A549 (cell line): ENCODE results near the gene ZNF324. TPM values are rescaled to one million over a fixed set of nuclear protein-coding genes. Genes with fewer than 3 reads are reported as not detected.

Source experiments
- ATAC-seq, 2 experiments: fragments of 200-7000 bp in 1 of 2; fragments of >200 bp in 1 of 2; cut with Nextera tagmentation in 1 of 2; cut with Tn5 transposase in 1 of 2; 3 replicates each; pipeline versions ENCODE4 v1.8.0 to v1.9.1; 2018 to 2020; ENCODE audit warnings: mild to moderate bottlenecking in 1 of 2, moderate library complexity in 1 of 2
- CTCF ChIA-PET: fragments of 300-600 bp; sonication (Branson Sonifier 250); formaldehyde crosslinking; extraction: SDS; loops from one replicate; lab custom pipeline; 2021; ENCODE audit warnings: antibody characterized with exemption, inconsistent platforms; lab: Yijun Ruan, JAX
- POLR2A ChIA-PET: fragments of 350-600 bp; formaldehyde crosslinking; extraction: SDS; loops from one replicate; lab custom pipeline; 2021; ENCODE audit warnings: antibody characterized with exemption, inconsistent platforms; lab: Yijun Ruan, JAX
- DNase-seq, 2 experiments: peaks; one replicate each; pipeline versions ENCODE4 v3.0.0 to v3.0.0-alpha.2; 2011 to 2016; ENCODE audit warnings: low read depth in 1 of 2, low spot score in 1 of 2
- FAIRE-seq: peaks from 2 replicates; lab custom pipeline; 2011; peaks lifted over from hg19 to GRCh38; lab: Jason Lieb, UNC
- H3K27ac ChIP-seq, 2 experiments: fragments of >200 bp; sonication (Bioruptor Twin); formaldehyde crosslinking; 3 replicates each; pipeline ENCODE4 v1.5.1; 2016 to 2017
- H3K4me1 ChIP-seq: fragments of >200 bp; sonication (Bioruptor Twin); formaldehyde crosslinking; 3 replicates; pipeline ENCODE4 v1.6.1; 2016
- H3K4me2 ChIP-seq: fragments of >200 bp; sonication (Bioruptor Twin); formaldehyde crosslinking; 3 replicates; pipeline ENCODE4 v1.6.1; 2016
- H3K4me3 ChIP-seq: fragments of >200 bp; sonication (Bioruptor Twin); formaldehyde crosslinking; 3 replicates; pipeline ENCODE4 v1.5.1; 2016
- H3K9me3 ChIP-seq: fragments of >200 bp; sonication (Bioruptor Twin); formaldehyde crosslinking; 3 replicates; pipeline ENCODE4 v1.6.1; 2016
- CBX2 ChIP-seq: fragments of 200-600 bp; sonication (generic); IDR thresholded peaks from 2 replicates; pipeline ENCODE4 v1.6.1; 2016; ENCODE audit warnings: low read depth, mild to moderate bottlenecking, borderline replicate concordance
- CHD2 ChIP-seq: fragments of 150-350 bp; IDR thresholded peaks from 2 replicates; pipeline ENCODE4 v1.6.1; 2014; ENCODE audit warnings: low read length; ENCODE audit not compliant: partially characterized antibody
- CHD4 ChIP-seq: fragments of 200-600 bp; sonication (generic); IDR thresholded peaks from 2 replicates; pipeline ENCODE4 v1.6.1; 2016; ENCODE audit warnings: antibody characterized with exemption, mild to moderate bottlenecking, borderline replicate concordance
- E2F6 ChIP-seq: IDR thresholded peaks from 2 replicates; pipeline ENCODE4 v1.6.1; 2012; ENCODE audit warnings: low read depth, borderline replicate concordance
- ELK1 ChIP-seq: fragments of 150-350 bp; IDR thresholded peaks from 2 replicates; pipeline ENCODE4 v1.6.1; 2014; ENCODE audit warnings: low read depth, mild to moderate bottlenecking, low read length
- FOSL2 ChIP-seq, 2 experiments: fragments of 450-650 bp in 1 of 2; fragments of >200 bp in 1 of 2; sonication (Bioruptor Twin) in 1 of 2; formaldehyde crosslinking; IDR thresholded peaks; 2 replicates each; pipeline versions ENCODE4 v1.5.0 to v1.6.1; 2016 to 2020; ENCODE audit warnings: mild to moderate bottlenecking in 1 of 2, moderate library complexity in 1 of 2
- HOXB5 ChIP-seq: fragments of 250-450 bp; sonication (Bioruptor Pico); IDR thresholded peaks from 2 replicates; pipeline ENCODE4 v1.5.0; 2020; ENCODE audit warnings: mild to moderate bottlenecking, moderate library complexity
- KDM5A ChIP-seq: fragments of 200-600 bp; sonication (generic); IDR thresholded peaks from 2 replicates; pipeline ENCODE4 v1.6.1; 2016; ENCODE audit warnings: antibody characterized with exemption, mild to moderate bottlenecking
- MYC ChIP-seq: IDR thresholded peaks from 2 replicates; pipeline ENCODE4 v1.6.1; 2012; ENCODE audit warnings: mild to moderate bottlenecking, inconsistent platforms, low read length, improper control_type of control experiment, borderline replicate concordance
- NPAS2 ChIP-seq: fragments of 250-450 bp; sonication (Bioruptor Pico); IDR thresholded peaks from 2 replicates; pipeline ENCODE4 v1.8.0; 2022; ENCODE audit warnings: mild to moderate bottlenecking, moderate library complexity, borderline replicate concordance
- PHF8 ChIP-seq: fragments of 200-600 bp; sonication (generic); IDR thresholded peaks from 2 replicates; pipeline ENCODE4 v1.6.1; 2016; ENCODE audit warnings: low read depth, mild to moderate bottlenecking, antibody characterized with exemption, moderate library complexity, borderline replicate concordance
- POLR2A ChIP-seq: IDR thresholded peaks from 2 replicates; pipeline ENCODE4 v1.6.1; 2012; ENCODE audit warnings: mild to moderate bottlenecking, low read length
- RAD21 ChIP-seq, 2 experiments: fragments of >200 bp in 1 of 2; sonication (Bioruptor Twin) in 1 of 2; formaldehyde crosslinking in 1 of 2; IDR thresholded peaks in 1 of 2; conservative IDR thresholded peaks in 1 of 2; 2 replicates in 1 of 2; 3 replicates in 1 of 2; pipeline ENCODE4 v1.6.1; 2012 to 2018; ENCODE audit warnings: inconsistent platforms in 1 of 2
- RARB ChIP-seq: fragments of 250-450 bp; sonication (Bioruptor Pico); IDR thresholded peaks from 2 replicates; pipeline ENCODE4 v1.8.0; 2021; ENCODE audit warnings: mild to moderate bottlenecking, moderate library complexity
- RCOR1 ChIP-seq: fragments of 150-350 bp; IDR thresholded peaks from 2 replicates; pipeline ENCODE4 v1.6.1; 2014; ENCODE audit warnings: antibody characterized with exemption, low read length, low read depth
- RNF2 ChIP-seq: fragments of 200-600 bp; sonication (generic); IDR thresholded peaks from 2 replicates; pipeline ENCODE4 v1.6.1; 2016; ENCODE audit warnings: low read depth, mild to moderate bottlenecking, antibody characterized with exemption, moderate library complexity, borderline replicate concordance
- SMC3 ChIP-seq: fragments of >200 bp; sonication (Bioruptor Twin); formaldehyde crosslinking; IDR thresholded peaks from 3 replicates; pipeline ENCODE4 v1.6.1; 2018; ENCODE audit warnings: inconsistent platforms
- ZC3H11A ChIP-seq: fragments of 450-650 bp; IDR thresholded peaks from 2 replicates; pipeline ENCODE4 v1.6.1; 2014; ENCODE audit warnings: antibody characterized with exemption, mild to moderate bottlenecking
- ZFP36 ChIP-seq: fragments of 450-650 bp; IDR thresholded peaks from 2 replicates; pipeline ENCODE4 v1.6.1; 2014; ENCODE audit warnings: borderline replicate concordance; ENCODE audit not compliant: partially characterized antibody
- ZNF302 ChIP-seq: fragments of 250-450 bp; sonication (Bioruptor Pico); IDR thresholded peaks from 2 replicates; pipeline ENCODE4 v1.9.0; 2021; ENCODE audit warnings: inconsistent platforms, mild to moderate bottlenecking, moderate library complexity
- WGBS: methylation state at CpG from one replicate; pipeline ENCODE4 v1.1.6; 2017; ENCODE audit errors: missing lambda C conversion rate; 5-methylcytosine and 5-hydroxymethylcytosine counted together
- polyA plus RNA-seq, 4 experiments: library from polyadenylated mRNA; depleted of rRNA in 3 of 4; stranded (reverse); fragments of >200 nt; fragmentation: RNase III in 1 of 4; extraction: RNeasy Plus Mini Kit Qiagen cat#74134 plus additional on column Dnase treatment in 1 of 4; gene quantifications; 2 replicates in 3 of 4; 3 replicates in 1 of 4; pipeline ENCODE4 v1.2.3, GENCODE V29; 2011 to 2017
- TF ChIP-seq, protein P1 (sequence below): IDR thresholded peaks from 2 replicates; pipeline ENCODE4 v1.6.1; 2012
- TF ChIP-seq, protein P2 (sequence below): fragments of 250-450 bp; sonication (Bioruptor Pico); IDR thresholded peaks from 2 replicates; pipeline ENCODE4 v1.5.0; 2021; ENCODE audit warnings: mild to moderate bottlenecking, moderate library complexity, borderline replicate concordance
- TF ChIP-seq, protein P3 (sequence below): fragments of >200 bp; sonication (Bioruptor Twin); formaldehyde crosslinking; IDR thresholded peaks from 3 replicates; pipeline ENCODE4 v1.6.1; 2016

ZNF324 gene
- polyA plus RNA-seq, 2 of the 4 experiments (the other 2 are of a cell fraction): 3.0 to 6.9 TPM

GRCh38 chr19:58513694-58514563 lies 47.0 kb downstream of the ZNF324 start (continued):
- TF ChIP-seq SMC3 (peak; percentile 51), RAD21 (conservative IDR thresholded peaks at IDR 0.05 in 1 of 2, IDR thresholded peaks at IDR 0.05 in 1 of 2) (peak; percentile 44 to 57; a peak in 4 of 5 replicates), POLR2A (peak; percentile 89), CBX2 (no peak), NPAS2 (CRISPR knock-in tag) (no peak), MYC (peak; percentile 39; the same call in 1 of the 2 replicates), ZFP36 (no peak), CHD4 (no peak), HOXB5 (CRISPR knock-in tag) (no peak), RARB (CRISPR knock-in tag) (no peak), ZNF302 (CRISPR knock-in tag) (no peak), ZC3H11A (no peak), RNF2 (no peak), RCOR1 (no peak), KDM5A (no peak), E2F6 (peak; percentile 85), PHF8 (no peak)
- TF ChIP-seq, protein P1, sequence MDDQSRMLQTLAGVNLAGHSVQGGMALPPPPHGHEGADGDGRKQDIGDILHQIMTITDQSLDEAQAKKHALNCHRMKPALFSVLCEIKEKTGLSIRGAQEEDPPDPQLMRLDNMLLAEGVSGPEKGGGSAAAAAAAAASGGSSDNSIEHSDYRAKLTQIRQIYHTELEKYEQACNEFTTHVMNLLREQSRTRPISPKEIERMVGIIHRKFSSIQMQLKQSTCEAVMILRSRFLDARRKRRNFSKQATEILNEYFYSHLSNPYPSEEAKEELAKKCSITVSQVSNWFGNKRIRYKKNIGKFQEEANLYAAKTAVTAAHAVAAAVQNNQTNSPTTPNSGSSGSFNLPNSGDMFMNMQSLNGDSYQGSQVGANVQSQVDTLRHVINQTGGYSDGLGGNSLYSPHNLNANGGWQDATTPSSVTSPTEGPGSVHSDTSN: peak; percentile 68; the same call in 1 of the 2 replicates
- TF ChIP-seq, protein P2, sequence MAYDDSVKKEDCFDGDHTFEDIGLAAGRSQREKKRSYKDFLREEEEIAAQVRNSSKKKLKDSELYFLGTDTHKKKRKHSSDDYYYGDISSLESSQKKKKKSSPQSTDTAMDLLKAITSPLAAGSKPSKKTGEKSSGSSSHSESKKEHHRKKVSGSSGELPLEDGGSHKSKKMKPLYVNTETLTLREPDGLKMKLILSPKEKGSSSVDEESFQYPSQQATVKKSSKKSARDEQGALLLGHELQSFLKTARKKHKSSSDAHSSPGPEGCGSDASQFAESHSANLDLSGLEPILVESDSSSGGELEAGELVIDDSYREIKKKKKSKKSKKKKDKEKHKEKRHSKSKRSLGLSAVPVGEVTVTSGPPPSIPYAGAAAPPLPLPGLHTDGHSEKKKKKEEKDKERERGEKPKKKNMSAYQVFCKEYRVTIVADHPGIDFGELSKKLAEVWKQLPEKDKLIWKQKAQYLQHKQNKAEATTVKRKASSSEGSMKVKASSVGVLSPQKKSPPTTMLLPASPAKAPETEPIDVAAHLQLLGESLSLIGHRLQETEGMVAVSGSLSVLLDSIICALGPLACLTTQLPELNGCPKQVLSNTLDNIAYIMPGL (CRISPR knock-in tag): no peak
- TF ChIP-seq, protein P3, sequence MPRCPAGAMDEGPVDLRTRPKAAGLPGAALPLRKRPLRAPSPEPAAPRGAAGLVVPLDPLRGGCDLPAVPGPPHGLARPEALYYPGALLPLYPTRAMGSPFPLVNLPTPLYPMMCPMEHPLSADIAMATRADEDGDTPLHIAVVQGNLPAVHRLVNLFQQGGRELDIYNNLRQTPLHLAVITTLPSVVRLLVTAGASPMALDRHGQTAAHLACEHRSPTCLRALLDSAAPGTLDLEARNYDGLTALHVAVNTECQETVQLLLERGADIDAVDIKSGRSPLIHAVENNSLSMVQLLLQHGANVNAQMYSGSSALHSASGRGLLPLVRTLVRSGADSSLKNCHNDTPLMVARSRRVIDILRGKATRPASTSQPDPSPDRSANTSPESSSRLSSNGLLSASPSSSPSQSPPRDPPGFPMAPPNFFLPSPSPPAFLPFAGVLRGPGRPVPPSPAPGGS: 0 out of 3 replicates have a peak, but pooled peaks have one; percentile 34

DNA sequence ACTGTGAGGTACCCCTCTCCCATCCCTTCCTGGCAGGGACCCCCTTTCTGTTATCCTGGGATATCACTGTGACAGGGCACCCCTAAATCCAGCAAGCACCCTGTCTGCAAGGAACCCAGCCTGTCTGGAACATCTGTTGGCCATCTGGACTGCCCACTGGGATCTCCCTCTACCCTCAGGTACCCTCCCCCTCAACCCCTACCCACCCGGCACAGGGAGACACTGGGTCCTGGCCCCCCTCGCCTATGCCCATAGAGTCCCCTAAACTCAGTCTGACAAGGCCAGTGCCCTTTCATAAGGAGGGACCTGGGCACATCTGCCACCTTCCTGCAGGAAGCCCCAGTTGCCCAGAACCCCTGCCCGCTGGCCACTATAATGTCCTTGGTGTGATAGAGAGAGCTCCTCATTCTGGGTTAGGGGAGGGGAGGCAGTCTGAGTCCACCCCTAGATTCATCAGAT lies 47.7 kb downstream of the ZNF324 start:
- H3K9me3 ChIP-seq: no peaks in the 10 kb centered on the region
- H3K4me1 ChIP-seq: peaks cover 15% of the 10 kb centered on the region
- no peak for FAIRE-seq
- no peak for TF ChIP-seq CHD2
- TF ChIP-seq RNF2: no peak
- no peak for TF ChIP-seq POLR2A
- no peak for TF ChIP-seq FOSL2 (IDR thresholded peaks at IDR 0.05)
- TF ChIP-seq FOSL2 (CRISPR knock-in tag; IDR thresholded peaks at IDR 0.05): no peak
- TF ChIP-seq, protein P1: no peak
- no peak for TF ChIP-seq PHF8
- no peak for TF ChIP-seq ELK1
- 94% methylated on average over 3 of the region's 3 CpGs for WGBS
- ATAC-seq: no peak
- POLR2A ChIA-PET: interaction anchor here (1.0 to 1.2 kb wide), 5 partner anchors 29 to 47 kb away, joined by 3 to 20 read pairs (median 4); partner anchors contain the start of gene TRIM28
- H3K27ac ChIP-seq: peak overlapping the region; percentile 71 to 86
- peak overlapping the region; percentile 44 for H3K4me3 ChIP-seq
- CTCF ChIA-PET: interaction anchor here (0.6 to 1.4 kb wide), 16 partner anchors 8 to 133 kb away, joined by 3 to 7 read pairs (median 3); partner anchors contain the start of gene MZF1
- DNase-seq: no peak
- peak overlapping the region; percentile 83 for H3K4me2 ChIP-seq
